GM11168 (cell line): ENCODE data around the gene RNF212.

ENCODE experiments used
- in situ Hi-C: fragments of 300-500 bp; cut with MboI; formaldehyde crosslinking; loops from one replicate; pipeline ENCODE4 v1.12.0; 2022; ENCODE audit warnings: low sequenced_read_pairs; ENCODE audit not compliant: unreplicated experiment

RNF212 gene

DNA sequence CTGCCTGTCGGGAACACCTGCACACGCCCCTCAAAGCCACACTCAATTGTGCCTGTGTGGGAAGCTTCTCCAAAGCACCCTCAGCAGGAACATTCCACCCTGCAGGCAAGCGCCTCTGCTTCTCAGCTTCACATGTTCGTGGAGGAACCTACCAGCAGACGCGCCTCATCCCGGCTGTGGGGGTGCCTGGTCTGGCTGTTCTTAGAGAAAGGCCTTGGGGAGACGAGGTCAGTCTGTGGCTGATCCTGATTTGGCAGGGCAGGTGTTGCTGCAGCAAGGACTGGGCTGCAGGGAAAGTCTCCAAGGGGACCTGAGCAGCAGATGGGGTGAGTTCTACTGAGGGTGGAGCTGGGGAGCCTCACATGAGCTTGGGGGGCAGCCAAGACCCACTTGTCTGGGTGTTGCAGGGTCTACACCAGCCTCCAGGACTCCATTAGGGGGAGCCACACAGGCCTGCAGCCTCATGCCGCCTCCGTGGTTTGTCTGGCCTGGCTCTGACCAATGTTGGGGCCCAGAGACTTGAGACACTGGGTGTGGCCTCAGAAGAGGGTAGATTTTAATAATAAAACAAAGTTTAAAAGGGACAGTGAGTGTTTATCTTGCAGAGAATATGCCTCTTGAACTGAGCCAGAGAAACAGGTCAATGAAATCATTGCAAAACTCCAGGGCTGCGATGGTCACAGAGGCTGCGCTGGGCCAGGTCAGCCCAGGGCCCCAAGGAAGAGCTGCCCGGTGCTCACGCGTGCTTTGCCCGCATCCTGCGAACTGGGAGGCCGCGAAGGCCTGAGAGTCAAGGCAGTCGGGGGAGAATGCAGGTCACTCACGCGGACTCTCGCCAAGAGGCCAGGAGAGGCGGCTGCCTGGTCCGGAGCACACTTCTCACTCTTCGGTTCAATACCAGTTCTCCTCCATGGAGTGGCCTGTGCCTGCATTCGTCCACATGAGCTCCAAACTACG lies 21.1 kb downstream of the RNF212 start:
- in situ Hi-C loops, result no loop called here

DNA sequence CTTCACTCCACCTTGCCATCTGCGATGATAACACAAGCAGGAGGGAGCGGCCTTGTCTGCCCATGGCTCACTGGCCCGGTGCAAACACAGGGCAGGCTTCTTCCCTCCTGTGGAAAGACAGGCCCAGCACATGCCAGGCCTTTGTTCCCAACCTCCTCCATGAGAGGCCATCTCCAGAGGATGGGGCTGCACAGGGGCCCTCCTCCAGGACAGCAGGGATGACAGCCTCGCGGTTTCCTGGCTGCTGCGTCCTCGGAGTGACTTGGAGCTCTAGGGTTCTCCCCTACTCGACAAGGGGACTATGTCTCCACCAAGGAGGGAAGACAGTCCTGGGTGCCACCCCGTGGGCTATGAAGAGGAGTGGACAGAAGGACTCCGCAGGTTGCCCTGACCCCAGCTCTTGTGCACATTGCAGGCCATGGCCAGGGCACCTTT lies 21.8 kb downstream of the RNF212 start:
- in situ Hi-C loops, result no loop called here

GRCh38 chr4:1090465-1091440 lies 22.6 kb downstream of the RNF212 start:
- in situ Hi-C loops, result no loop called here

DNA sequence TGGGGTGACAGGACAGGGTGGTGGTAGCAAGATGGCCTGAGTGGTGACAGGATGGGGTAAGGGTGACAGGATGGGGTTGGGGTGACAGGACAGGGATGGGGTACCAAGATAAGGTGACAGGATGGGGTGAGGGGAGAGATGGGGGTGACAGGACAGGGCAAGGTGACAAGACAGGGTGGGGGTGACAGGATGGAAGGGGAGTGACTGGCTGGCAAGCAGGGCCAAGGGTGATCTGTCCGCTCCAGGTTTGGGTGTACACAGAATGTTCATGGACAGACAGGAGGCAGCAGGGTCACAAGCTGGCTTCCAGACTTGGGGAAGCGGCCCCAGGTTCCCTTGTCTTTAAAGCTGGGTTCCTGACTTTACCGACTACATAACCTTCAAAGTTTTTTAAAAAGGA lies 23.3 kb downstream of the RNF212 start:
- in situ Hi-C loops, result no loop called here

- in situ Hi-C loops, result no loop called here
These were observed 26.0 kb downstream of the RNF212 start for GRCh38 chr4:1087371-1087770.

DNA sequence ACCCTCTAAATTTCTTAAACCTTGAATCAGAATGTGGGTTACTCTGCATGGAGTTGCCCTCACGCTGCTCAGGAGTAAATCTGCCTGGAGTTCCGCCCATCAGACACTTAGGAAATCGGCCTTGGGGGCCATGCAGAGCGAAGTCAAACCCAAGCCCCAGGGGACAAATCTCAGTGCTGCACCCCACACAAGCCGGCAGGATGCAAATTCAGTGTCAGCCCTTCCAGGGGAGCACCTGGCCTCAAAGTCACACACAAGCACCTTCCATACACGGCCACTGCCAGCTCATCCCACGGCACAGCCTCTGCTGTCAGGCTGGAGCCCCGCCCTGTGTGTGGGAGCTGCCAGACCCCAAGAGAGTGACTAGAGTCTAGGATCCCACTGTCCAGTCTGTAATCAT lies 27.4 kb downstream of the RNF212 start:
- in situ Hi-C loops, result no loop called here

GRCh38 chr4:1085404-1085799 lies 28.0 kb downstream of the RNF212 start:
- in situ Hi-C loops, result no loop called here

DNA sequence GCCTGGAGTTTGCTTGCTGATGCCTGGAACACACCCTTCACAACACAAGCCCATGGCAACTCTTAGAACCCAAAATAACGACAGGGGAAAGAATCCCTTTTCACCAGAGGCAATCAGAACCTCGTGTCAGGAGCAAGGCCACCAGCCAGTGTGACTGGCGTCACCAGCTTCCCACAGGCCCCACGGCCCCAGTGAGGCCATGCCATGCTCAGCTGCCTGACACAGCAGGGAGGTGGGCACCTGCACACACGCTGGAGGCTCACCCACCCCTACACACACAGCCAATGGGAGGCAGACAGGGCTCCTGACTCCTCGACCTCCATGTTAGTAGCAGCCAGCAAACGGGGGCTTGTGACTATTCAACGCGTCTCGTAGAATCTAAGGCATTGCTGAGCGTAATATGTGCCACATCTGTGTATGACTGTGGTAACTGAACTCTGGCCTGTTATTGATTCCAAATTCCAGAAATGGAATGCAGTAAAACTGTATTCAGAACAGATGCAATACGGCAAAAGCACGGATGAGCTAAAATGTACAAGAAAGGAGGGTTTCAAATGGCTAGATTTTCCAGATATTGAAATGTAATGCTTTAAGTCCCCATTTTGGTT lies 28.5 kb downstream of the RNF212 start:
- in situ Hi-C loops, result no loop called here

DNA sequence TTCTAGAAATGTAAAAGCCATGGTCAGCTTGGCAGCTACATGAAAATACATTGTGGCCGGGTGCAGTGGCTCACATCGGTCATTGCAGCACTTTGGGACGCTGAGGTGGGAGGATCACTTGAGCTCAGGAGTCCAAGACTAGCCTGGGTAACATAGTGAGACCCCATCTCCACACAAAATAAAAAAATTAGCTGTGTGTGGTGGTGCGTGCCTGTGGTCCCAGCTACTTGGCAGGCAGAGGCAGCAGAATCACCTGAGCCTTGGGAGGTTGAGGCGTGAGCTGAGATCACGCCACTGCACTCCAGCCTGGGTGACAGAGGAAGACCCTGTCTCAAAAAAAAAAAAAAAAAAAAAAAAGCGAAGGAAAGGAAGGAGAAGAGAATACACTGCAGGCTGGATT lies 29.0 kb downstream of the RNF212 start:
- in situ Hi-C loops, result no loop called here

- in situ Hi-C loops, result no loop called here
These were observed 30.9 kb downstream of the RNF212 start for GRCh38 chr4:1082215-1083182.

DNA sequence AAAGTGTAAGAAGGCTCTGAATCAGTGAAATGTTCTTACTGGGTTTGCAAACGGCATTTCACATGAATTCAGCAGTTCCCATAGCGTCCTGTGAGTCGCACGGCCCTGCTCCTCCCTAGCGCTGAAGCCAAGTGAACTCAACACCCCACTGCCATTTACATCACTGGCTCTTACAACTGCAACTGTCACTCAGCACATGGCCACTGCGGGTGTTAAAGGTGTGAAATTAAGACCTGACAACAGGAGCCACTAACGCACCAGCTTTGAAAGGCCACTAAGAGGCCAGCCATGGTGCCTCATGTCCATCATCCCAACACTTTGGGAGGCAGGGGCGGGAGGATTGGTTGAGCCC lies 31.7 kb downstream of the RNF212 start:
- in situ Hi-C loops, result no loop called here

DNA sequence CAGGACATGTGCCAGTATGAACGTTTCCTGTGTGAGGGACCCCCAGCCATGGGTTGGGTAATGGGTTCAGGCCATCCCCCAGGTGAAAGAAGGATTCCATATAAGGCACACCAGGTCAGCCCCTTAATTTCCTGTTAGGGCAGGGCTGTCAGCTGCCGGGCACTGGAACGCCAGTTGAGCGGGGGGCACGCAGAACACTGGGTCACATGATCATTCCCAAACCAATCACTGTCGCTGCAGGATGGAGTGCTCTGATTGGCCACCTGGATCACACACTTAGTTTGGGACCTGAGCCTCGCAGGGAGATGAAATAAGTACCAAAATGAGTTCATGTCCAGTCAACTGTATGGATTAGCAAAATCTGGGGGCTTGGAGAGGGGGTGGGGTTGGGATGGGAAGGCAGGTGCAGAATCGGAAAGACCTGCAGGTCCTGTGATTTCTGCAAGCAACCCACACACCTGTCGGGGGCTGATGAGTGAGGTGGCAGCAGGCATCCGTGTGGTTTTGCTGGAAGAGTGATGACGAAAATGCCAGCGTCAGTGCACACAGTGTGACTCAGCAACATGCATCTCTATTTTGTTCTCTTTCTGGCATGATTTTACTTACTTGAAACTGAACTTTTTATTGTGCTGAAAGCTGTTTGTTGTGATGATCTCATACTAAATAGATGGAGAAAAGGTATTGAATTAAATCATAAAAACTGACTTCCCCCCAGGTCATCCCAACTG lies 32.2 kb downstream of the RNF212 start:
- in situ Hi-C loops, result no loop called here

GRCh38 chr4:1080432-1080831 lies 32.9 kb downstream of the RNF212 start:
- in situ Hi-C loops, result no loop called here

DNA sequence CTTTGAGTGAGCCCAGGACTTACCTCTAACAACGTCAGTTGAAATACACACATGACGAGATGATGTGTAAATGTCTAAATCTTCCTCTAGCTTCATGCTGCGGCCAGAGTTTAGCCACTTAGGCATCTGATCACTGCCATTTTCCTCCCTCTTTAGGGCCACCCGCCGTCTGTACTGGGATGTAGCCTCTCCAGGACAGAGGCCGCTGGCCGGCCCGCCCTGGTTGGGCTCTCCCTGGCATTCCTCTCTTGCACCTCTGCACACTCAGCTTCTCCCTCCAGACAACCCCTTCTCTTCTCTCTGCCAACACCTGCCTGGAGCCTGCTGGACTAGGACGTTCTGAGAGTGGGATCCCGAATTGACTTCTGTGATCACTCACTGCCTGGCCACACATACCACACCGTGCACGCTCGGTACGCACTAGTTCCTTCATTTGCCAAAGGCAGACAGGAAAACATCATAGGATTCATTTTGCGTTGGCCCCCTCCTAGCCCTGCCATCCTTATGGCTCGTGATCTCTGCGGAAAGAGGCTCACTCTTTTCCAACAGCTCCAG lies 33.6 kb downstream of the RNF212 start:
- in situ Hi-C loops, result no loop called here

DNA sequence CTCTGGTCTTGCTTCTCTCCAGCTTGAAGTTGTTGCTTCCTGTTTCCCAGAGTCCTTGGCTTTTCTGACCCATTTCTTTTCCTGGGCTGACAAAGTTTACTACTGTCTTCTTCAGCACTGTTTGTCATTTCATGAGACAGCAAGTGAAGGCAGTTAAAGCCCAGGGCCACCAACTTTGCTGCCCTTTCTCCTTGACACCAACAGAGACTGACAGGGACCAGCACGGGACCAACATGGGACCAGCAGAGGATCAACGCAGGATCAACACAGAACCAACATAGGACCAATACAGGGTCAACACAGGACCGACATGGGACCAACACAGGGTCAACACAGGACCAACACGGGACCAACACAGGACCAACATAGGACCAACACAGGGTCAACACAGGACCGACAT lies 34.9 kb downstream of the RNF212 start:
- in situ Hi-C loops, result no loop called here

DNA sequence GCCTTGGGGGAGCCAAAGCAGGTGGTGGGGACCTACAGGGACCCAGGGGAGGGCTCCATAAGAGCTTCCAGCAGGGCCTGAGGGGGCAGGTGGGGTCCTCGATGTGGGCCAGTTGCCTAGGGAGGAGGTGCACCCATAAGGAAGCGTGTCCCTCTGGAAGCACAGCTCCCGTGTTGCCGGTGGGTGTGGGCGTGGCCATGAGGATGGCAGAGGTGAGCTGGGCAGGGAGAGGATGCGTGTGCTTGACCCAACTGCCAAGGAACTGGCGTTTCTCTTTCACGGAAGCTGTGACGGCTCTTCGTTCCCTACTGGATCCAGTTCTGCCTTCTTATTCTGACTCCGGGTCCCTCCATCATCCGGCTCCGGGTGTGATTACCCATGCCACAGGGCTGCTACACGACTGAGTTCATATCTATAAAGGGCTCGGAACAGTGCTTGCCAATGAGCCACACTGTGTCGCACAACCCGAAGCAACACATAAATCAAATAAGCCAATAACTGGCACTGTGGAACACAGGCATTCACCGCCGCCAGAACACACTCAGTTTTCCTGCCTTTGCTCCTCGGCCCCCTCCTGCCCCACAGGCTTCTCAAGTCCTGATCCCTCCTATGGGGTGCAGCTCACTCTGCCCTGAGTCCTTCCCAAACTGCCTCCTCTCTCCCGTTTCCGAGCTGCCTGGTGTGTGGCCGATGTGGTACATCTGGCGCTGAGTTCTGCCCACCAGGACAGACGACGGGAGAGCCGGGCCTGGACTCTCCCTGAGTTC lies 35.5 kb downstream of the RNF212 start:
- in situ Hi-C loops, result no loop called here

GRCh38 chr4:1075809-1076699 lies 37.3 kb downstream of the RNF212 start:
- in situ Hi-C loops, result no loop called here
